Calu3 (cell line): ENCODE data around the gene PRODH2. TPM values are rescaled to one million over a fixed set of nuclear protein-coding genes. Genes with fewer than 3 reads are reported as not detected.
"Not testable (repeated sequence)": the region's sequence is repeated elsewhere in the genome, so short reads cannot be mapped to it uniquely, and the experiment has no call there.

Experiments used
- BruUV-seq: library from RNA; stranded (reverse); fragments of 400-500 nt; replicated peaks from 2 replicates; lab custom pipeline; 2021; lab: Mats Ljungman, UMichigan
- CTCF ChIA-PET: fragments of 300-600 bp; sonication (Branson Sonifier 250); formaldehyde crosslinking; loops from one replicate; lab custom pipeline; 2022; ENCODE audit warnings: antibody characterized with exemption; lab: Charles Lee
- DNase-seq: peaks from one replicate; pipeline ENCODE4 v3.0.0; 2022
- H3K27ac Mint-ChIP-seq: one replicate; pipeline ENCODE4 v1.8.0; 2022; ENCODE audit warnings: mixed read lengths; ENCODE audit not compliant: unreplicated experiment
- H3K27me3 Mint-ChIP-seq: one replicate; pipeline ENCODE4 v1.8.0; 2022; ENCODE audit warnings: mixed read lengths; ENCODE audit not compliant: unreplicated experiment
- H3K36me3 Mint-ChIP-seq: one replicate; pipeline ENCODE4 v1.8.0; 2022; ENCODE audit warnings: mild to moderate bottlenecking, moderate library complexity, mixed read lengths; ENCODE audit not compliant: insufficient read depth, unreplicated experiment
- H3K4me1 Mint-ChIP-seq: one replicate; pipeline ENCODE4 v1.8.0; 2022; ENCODE audit warnings: mild to moderate bottlenecking, low read depth, mixed read lengths; ENCODE audit not compliant: unreplicated experiment
- H3K4me3 Mint-ChIP-seq: one replicate; pipeline ENCODE4 v1.8.0; 2022; ENCODE audit warnings: mild to moderate bottlenecking, low read depth, moderate library complexity, mixed read lengths; ENCODE audit not compliant: unreplicated experiment
- H3K9me3 Mint-ChIP-seq: one replicate; pipeline ENCODE4 v1.8.0; 2022; ENCODE audit warnings: low read depth, mixed read lengths; ENCODE audit not compliant: unreplicated experiment
- intact Hi-C: fragments of 100-400 bp; cut with micrococcal nuclease; formaldehyde crosslinking; loops from one replicate; pipeline ENCODE4 v1.10.0; 2022; ENCODE audit not compliant: unreplicated experiment
- total RNA-seq: library from RNA; stranded (reverse); gene quantifications from 2 replicates; pipeline ENCODE4 v1.2.3, GENCODE V29; 2022
- TF ChIP-seq, protein P1 (sequence below): fragments of 200-600 bp; IDR thresholded peaks from one replicate; pipeline ENCODE4 v1.8.0; 2022; ENCODE audit warnings: antibody characterized with exemption; ENCODE audit not compliant: unreplicated experiment

Gene PRODH2
- total RNA-seq, 1 experiment from 2014 or later = not detected

GRCh38 chr19:35796645-35797542 lies 15.8 kb downstream of the PRODH2 start:
- no peak overlapping the region for H3K27ac Mint-ChIP-seq
- intact Hi-C loops = no loop called here
- H3K4me3 Mint-ChIP-seq = no peak overlapping the region
- DNase-seq = no peak
- BruUV-seq = no TSS peak
- H3K27me3 Mint-ChIP-seq = peaks cover 20% of the 10 kb centered on the region
- peaks cover 8% of the 10 kb centered on the region for H3K4me1 Mint-ChIP-seq
- TF ChIP-seq, protein P1, sequence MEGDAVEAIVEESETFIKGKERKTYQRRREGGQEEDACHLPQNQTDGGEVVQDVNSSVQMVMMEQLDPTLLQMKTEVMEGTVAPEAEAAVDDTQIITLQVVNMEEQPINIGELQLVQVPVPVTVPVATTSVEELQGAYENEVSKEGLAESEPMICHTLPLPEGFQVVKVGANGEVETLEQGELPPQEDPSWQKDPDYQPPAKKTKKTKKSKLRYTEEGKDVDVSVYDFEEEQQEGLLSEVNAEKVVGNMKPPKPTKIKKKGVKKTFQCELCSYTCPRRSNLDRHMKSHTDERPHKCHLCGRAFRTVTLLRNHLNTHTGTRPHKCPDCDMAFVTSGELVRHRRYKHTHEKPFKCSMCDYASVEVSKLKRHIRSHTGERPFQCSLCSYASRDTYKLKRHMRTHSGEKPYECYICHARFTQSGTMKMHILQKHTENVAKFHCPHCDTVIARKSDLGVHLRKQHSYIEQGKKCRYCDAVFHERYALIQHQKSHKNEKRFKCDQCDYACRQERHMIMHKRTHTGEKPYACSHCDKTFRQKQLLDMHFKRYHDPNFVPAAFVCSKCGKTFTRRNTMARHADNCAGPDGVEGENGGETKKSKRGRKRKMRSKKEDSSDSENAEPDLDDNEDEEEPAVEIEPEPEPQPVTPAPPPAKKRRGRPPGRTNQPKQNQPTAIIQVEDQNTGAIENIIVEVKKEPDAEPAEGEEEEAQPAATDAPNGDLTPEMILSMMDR = no peak
- no peaks in the 10 kb centered on the region for H3K36me3 Mint-ChIP-seq
- no peaks in the 10 kb centered on the region for H3K9me3 Mint-ChIP-seq
- CTCF ChIA-PET = interaction anchor here (0.7 kb wide), 1 partner anchor 69 kb away, joined by 3 read pairs; no protein-coding TSS in a partner anchor

DNA sequence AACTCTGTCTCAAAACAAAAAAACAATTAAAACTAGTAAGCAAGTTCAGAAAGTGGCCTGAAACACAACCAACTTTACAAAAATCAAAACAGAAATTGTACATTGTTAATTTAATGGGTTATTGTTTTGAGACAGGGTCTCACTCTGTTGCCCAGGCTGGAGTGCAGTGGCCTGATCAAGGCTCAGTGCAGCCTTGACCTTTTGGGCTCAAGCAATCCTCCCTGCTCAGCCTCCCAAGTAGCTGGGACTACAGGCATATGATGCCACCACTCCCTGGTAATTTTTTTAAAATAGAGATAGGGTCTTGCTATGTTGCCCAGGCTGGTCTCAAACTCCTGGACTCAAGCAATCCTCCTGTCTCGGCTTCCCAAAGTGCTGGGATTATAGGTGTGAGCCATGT lies 17.1 kb downstream of the PRODH2 start:
- DNase-seq, CTCF ChIA-PET, H3K9me3 Mint-ChIP-seq, H3K4me3 Mint-ChIP-seq, H3K4me1 Mint-ChIP-seq, intact Hi-C loops, BruUV-seq, H3K36me3 Mint-ChIP-seq, H3K27ac Mint-ChIP-seq: not testable (repeated sequence)
- H3K27me3 Mint-ChIP-seq = peaks cover 20% of the 10 kb centered on the region

GRCh38 chr19:35793381-35794165 lies 19.1 kb downstream of the PRODH2 start:
- Mint-ChIP-seq H3K27me3 (peaks cover 20% of the 10 kb centered on the region), H3K4me3 (no peak overlapping the region), H3K4me1 (peaks cover 8% of the 10 kb centered on the region), H3K9me3 (no peaks in the 10 kb centered on the region), H3K27ac (no peak overlapping the region), H3K36me3 (no peaks in the 10 kb centered on the region)
- TF ChIP-seq, protein P1 = no peak
- CTCF ChIA-PET = no interaction called here
- BruUV-seq = no TSS peak
- intact Hi-C loops = no loop called here
- peak; percentile 43 for DNase-seq

GRCh38 chr19:35792888-35793287 lies 19.8 kb downstream of the PRODH2 start:
- Mint-ChIP-seq H3K27ac (no peak overlapping the region), H3K4me3 (no peak overlapping the region), H3K4me1 (peaks cover 8% of the 10 kb centered on the region), H3K36me3 (no peaks in the 10 kb centered on the region), H3K27me3 (peaks cover 20% of the 10 kb centered on the region), H3K9me3 (no peaks in the 10 kb centered on the region)
- no TSS peak for BruUV-seq
- TF ChIP-seq, protein P1 = no peak
- intact Hi-C loops = no loop called here
- CTCF ChIA-PET = no interaction called here
- DNase-seq = no peak
